ENCODE measurements around the gene VAMP4. TPM values are rescaled to one million over a fixed set of nuclear protein-coding genes. Genes with fewer than 3 reads are reported as not detected.

VAMP4 gene
- polyA plus RNA-seq, 1 of the 3 experiments (the other 2 are of a cell fraction) = 2.5 TPM

DNA sequence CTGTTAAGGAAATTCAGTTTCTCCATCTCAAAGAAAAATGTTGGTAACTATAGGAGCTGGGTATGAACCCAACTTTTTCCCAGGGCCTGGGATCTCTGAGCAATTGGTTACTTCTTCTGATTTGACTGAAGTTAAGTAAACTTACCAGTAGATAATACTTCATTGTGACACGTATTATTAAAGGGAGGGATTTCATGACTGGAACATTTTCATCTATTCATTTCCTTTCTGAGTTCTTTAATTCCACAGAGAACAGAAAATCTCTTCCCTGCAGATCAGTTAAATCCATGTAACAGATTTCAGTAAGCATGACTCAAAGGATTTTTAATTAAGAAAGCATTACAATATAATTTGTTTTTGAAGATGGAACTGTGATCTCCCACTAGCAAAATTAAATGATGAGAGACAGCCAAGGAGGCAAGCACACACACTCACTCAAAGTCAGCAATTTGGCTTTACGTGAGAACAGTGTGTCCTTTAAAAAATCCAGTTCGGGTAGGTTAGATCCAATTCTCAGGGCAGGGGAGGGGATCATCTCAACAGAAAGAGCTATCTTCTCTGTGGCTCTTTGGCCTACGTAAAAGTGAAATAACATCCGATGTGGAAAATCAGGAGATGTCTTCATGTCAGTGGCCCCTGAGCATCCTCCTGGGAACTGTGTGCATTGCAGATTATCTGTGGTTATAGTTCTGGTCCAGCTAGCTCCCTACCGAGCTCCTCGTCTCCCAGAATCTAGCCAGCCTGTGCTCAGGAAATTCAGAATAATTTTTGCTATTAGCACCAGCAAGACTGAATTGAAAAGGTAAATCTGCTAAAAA lies 78.6 kb downstream of the VAMP4 start:
- CTCF ChIA-PET = interaction anchor here (0.8 to 1.1 kb wide), 3 partner anchors 18 to 103 kb away, joined by 3 read pairs; no protein-coding TSS in a partner anchor
- TF ChIP-seq CTCF (IDR thresholded peaks at IDR 0.05) (no peak), YY1 (IDR thresholded peaks at IDR 0.05; ENCODE audit: low read depth) (no peak), EP300 (IDR thresholded peaks at IDR 0.05; ENCODE audit: borderline replicate concordance in 1 of 2, low read depth in 1 of 2, low read length in 1 of 2) (no peak), TAF1 (IDR thresholded peaks at IDR 0.05; ENCODE audit: borderline replicate concordance, low read depth, low read length) (no peak), TEAD4 (IDR thresholded peaks at IDR 0.05; ENCODE audit: borderline replicate concordance, insufficient read depth) (no peak)
- TF ChIP-seq, protein P1, sequence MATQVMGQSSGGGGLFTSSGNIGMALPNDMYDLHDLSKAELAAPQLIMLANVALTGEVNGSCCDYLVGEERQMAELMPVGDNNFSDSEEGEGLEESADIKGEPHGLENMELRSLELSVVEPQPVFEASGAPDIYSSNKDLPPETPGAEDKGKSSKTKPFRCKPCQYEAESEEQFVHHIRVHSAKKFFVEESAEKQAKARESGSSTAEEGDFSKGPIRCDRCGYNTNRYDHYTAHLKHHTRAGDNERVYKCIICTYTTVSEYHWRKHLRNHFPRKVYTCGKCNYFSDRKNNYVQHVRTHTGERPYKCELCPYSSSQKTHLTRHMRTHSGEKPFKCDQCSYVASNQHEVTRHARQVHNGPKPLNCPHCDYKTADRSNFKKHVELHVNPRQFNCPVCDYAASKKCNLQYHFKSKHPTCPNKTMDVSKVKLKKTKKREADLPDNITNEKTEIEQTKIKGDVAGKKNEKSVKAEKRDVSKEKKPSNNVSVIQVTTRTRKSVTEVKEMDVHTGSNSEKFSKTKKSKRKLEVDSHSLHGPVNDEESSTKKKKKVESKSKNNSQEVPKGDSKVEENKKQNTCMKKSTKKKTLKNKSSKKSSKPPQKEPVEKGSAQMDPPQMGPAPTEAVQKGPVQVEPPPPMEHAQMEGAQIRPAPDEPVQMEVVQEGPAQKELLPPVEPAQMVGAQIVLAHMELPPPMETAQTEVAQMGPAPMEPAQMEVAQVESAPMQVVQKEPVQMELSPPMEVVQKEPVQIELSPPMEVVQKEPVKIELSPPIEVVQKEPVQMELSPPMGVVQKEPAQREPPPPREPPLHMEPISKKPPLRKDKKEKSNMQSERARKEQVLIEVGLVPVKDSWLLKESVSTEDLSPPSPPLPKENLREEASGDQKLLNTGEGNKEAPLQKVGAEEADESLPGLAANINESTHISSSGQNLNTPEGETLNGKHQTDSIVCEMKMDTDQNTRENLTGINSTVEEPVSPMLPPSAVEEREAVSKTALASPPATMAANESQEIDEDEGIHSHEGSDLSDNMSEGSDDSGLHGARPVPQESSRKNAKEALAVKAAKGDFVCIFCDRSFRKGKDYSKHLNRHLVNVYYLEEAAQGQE (IDR thresholded peaks at IDR 0.05; ENCODE audit: low read depth, low read length) = no peak
- TF ChIP-seq, protein P2, sequence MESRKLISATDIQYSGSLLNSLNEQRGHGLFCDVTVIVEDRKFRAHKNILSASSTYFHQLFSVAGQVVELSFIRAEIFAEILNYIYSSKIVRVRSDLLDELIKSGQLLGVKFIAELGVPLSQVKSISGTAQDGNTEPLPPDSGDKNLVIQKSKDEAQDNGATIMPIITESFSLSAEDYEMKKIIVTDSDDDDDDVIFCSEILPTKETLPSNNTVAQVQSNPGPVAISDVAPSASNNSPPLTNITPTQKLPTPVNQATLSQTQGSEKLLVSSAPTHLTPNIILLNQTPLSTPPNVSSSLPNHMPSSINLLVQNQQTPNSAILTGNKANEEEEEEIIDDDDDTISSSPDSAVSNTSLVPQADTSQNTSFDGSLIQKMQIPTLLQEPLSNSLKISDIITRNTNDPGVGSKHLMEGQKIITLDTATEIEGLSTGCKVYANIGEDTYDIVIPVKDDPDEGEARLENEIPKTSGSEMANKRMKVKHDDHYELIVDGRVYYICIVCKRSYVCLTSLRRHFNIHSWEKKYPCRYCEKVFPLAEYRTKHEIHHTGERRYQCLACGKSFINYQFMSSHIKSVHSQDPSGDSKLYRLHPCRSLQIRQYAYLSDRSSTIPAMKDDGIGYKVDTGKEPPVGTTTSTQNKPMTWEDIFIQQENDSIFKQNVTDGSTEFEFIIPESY (IDR thresholded peaks at IDR 0.05; ENCODE audit: borderline replicate concordance, low read depth) = no peak
- 53% methylated on average over 7 of the region's 7 CpGs for WGBS (ENCODE audit: low lambda C conversion rate)

More for the DNA sequence above, 78.6 kb downstream of the VAMP4 start:
- H3F3A ChIP-seq (replicated peaks; ENCODE audit: insufficient read depth) = no peaks in the 10 kb centered on the region
- no peak overlapping the region for H3K4me3 ChIP-seq (ENCODE audit: low read depth in 2 of 2, low read length in 1 of 2)
- POLR2A ChIA-PET = no interaction called here
- no peaks in the 10 kb centered on the region for H3K9me2 ChIP-seq
- H3K9ac ChIP-seq = no peak overlapping the region
- peaks cover 17% of the 10 kb centered on the region; the same call in 1 of the 2 replicates for H3K27me3 ChIP-seq (ENCODE audit: insufficient read depth)
- no peaks in the 10 kb centered on the region for H4K20me1 ChIP-seq (ENCODE audit: insufficient read depth)
- H3K9me3 ChIP-seq = no peaks in the 10 kb centered on the region
- no peak overlapping the region for H3K4me2 ChIP-seq
- H2AFZ ChIP-seq (ENCODE audit: low read depth) = no peak overlapping the region
- no peak overlapping the region for H3K27ac ChIP-seq (ENCODE audit: low read depth in 2 of 2, low read length in 1 of 2)
- H3K79me2 ChIP-seq (ENCODE audit: insufficient read depth) = no peaks in the 10 kb centered on the region
- no peaks in the 10 kb centered on the region for H3K36me3 ChIP-seq (replicated peaks in 1 of 2; ENCODE audit: control insufficient read depth in 1 of 2, insufficient read depth in 2 of 2, low read length in 1 of 2)
- H3K4me1 ChIP-seq (ENCODE audit: control insufficient read depth in 1 of 2, insufficient read depth in 2 of 2, low read depth in 1 of 2, low read length in 1 of 2) = no peaks in the 10 kb centered on the region
- no peak for DNase-seq
